PC-3 (cell line): Measurements from ENCODE around the gene GPR25. TPM values are rescaled to one million over a fixed set of nuclear protein-coding genes. Genes with fewer than 3 reads are reported as not detected.

ENCODE experiments used
- ATAC-seq: fragments of 200-7000 bp; cut with Tn5 transposase; 2 replicates; pipeline ENCODE4 v1.9.1; 2020; ENCODE audit warnings: mild to moderate bottlenecking, moderate library complexity
- BruUV-seq: library from RNA; stranded (reverse); fragments of 400-500 nt; replicated peaks from 2 replicates; lab custom pipeline; 2021; lab: Mats Ljungman, UMichigan
- CTCF ChIA-PET: fragments of 300-600 bp; sonication (Branson Sonifier 250); formaldehyde crosslinking; loops from one replicate; lab custom pipeline; 2022; ENCODE audit warnings: antibody characterized with exemption; lab: Charles Lee
- POLR2A ChIA-PET: fragments of 300-600 bp; sonication (Branson Sonifier 250); formaldehyde crosslinking; loops from one replicate; lab custom pipeline; 2022; ENCODE audit warnings: antibody characterized with exemption; ENCODE audit not compliant: unreplicated experiment; lab: Charles Lee
- DNase-seq: peaks from one replicate; pipeline ENCODE4 v3.0.0-alpha.2; 2015
- H2AFZ ChIP-seq: fragments of 300-600 bp; sonication (generic); 2 replicates; pipeline ENCODE4 v1.6.0; 2016; ENCODE audit warnings: antibody characterized with exemption, low read length
- H3F3A ChIP-seq: fragments of 300-600 bp; sonication (generic); one replicate; pipeline ENCODE4 v1.6.0; 2017; ENCODE audit warnings: antibody characterized with exemption, low read length, control low read depth, mild to moderate bottlenecking; ENCODE audit not compliant: unreplicated experiment
- H3K27ac ChIP-seq: fragments of 300-600 bp; sonication (generic); 2 replicates; pipeline ENCODE4 v1.5.1; 2016; ENCODE audit warnings: mild to moderate bottlenecking, low read length
- H3K27me3 ChIP-seq: fragments of 300-600 bp; sonication (generic); 2 replicates; pipeline ENCODE4 v1.6.1; 2016; ENCODE audit warnings: low read length, mixed read lengths
- H3K36me3 ChIP-seq: fragments of 300-600 bp; sonication (generic); 2 replicates; pipeline ENCODE4 v1.6.1; 2016; ENCODE audit warnings: low read depth, mixed run types, low read length, mixed read lengths
- H3K4me1 ChIP-seq: fragments of 300-600 bp; sonication (generic); 2 replicates; pipeline ENCODE4 v1.5.1; 2016; ENCODE audit warnings: low read length; ENCODE audit not compliant: insufficient read depth
- H3K4me2 ChIP-seq: fragments of 300-600 bp; sonication (generic); 2 replicates; pipeline ENCODE4 v1.6.0; 2016; ENCODE audit warnings: low read length
- H3K4me3 ChIP-seq: fragments of 300-600 bp; sonication (generic); 2 replicates; pipeline ENCODE4 v1.5.1; 2016; ENCODE audit warnings: mild to moderate bottlenecking, low read length, mixed read lengths
- H3K79me2 ChIP-seq: fragments of 300-600 bp; sonication (generic); 2 replicates; pipeline ENCODE4 v1.6.1; 2017; ENCODE audit warnings: low read length, mixed read lengths
- H3K9ac ChIP-seq: fragments of 300-600 bp; sonication (generic); 2 replicates; pipeline ENCODE4 v1.6.0; 2016; ENCODE audit warnings: mild to moderate bottlenecking, low read length
- H3K9me2 ChIP-seq: fragments of 300-600 bp; sonication (generic); replicated peaks from 2 replicates; pipeline ENCODE4 v1.6.1; 2016; ENCODE audit warnings: mixed run types, low read length, mixed read lengths
- H3K9me3 ChIP-seq: fragments of 300-600 bp; sonication (generic); 2 replicates; pipeline ENCODE4 v1.6.1; 2016; ENCODE audit warnings: low read length, mixed read lengths
- H4K20me1 ChIP-seq: fragments of 300-600 bp; sonication (generic); 2 replicates; pipeline ENCODE4 v1.6.1; 2016; ENCODE audit warnings: low read length, mixed read lengths
- CTCF ChIP-seq: fragments of 300-600 bp; sonication (generic); conservative IDR thresholded peaks from 2 replicates; pipeline ENCODE4 v1.5.1; 2017; ENCODE audit warnings: antibody characterized with exemption, low read depth, mild to moderate bottlenecking, low read length
- EZH2 ChIP-seq: fragments of 300-600 bp; sonication (generic); IDR thresholded peaks from one replicate; pipeline ENCODE4 v1.6.1; 2017; ENCODE audit warnings: antibody characterized with exemption, mild to moderate bottlenecking, low read length; ENCODE audit not compliant: unreplicated experiment
- EZH2phosphoT487 ChIP-seq: fragments of 300-600 bp; sonication (generic); IDR thresholded peaks from 2 replicates; pipeline ENCODE4 v1.6.1; 2018; ENCODE audit warnings: mild to moderate bottlenecking, antibody characterized with exemption, low read length, borderline replicate concordance
- intact Hi-C: fragments of 100-400 bp; cut with micrococcal nuclease; formaldehyde crosslinking; loops from 2 replicates; pipeline ENCODE4 v1.9.0; 2023
- total RNA-seq: library from RNA; depleted of rRNA; stranded (reverse); fragments of >200 nt; gene quantifications from 2 replicates; pipeline ENCODE4 v1.2.3, GENCODE V29; 2014

GPR25 gene
- total RNA-seq, 1 experiment from 2014 or later = not detected

GRCh38 chr1:200869753-200870391, 2.9 kb upstream of the GPR25 start:
- Histone ChIP-seq H3K9me3 (no peaks in the 10 kb centered on the region), H3K4me1 (no peaks in the 10 kb centered on the region), H3K27ac (no peak overlapping the region), H3K9ac (no peak overlapping the region), H3K4me3 (no peak overlapping the region), H4K20me1 (no peaks in the 10 kb centered on the region), H3K79me2 (no peaks in the 10 kb centered on the region), H3K4me2 (no peak overlapping the region), H3K27me3 (peaks cover 49% of the 10 kb centered on the region), H3K36me3 (no peaks in the 10 kb centered on the region), H3F3A (no peaks in the 10 kb centered on the region), H3K9me2 (no peaks in the 10 kb centered on the region), H2AFZ (no peak overlapping the region)
- no peak for DNase-seq
- intact Hi-C loops = loop anchor here (10.0 kb wide), 1 partner anchor 175 kb away; no protein-coding TSS in a partner anchor
- BruUV-seq = no TSS peak
- POLR2A ChIA-PET = interaction anchor here (0.6 kb wide), 1 partner anchor 43 kb away, joined by 3 read pairs; no protein-coding TSS in a partner anchor
- TF ChIP-seq CTCF (no peak), EZH2 (no peak)
- no peak for ATAC-seq
- CTCF ChIA-PET = no interaction called here

- TF ChIP-seq EZH2phosphoT487 (no peak), CTCF (no peak), EZH2 (no peak)
- DNase-seq = no peak
- POLR2A ChIA-PET = no interaction called here
These were observed 412 bp downstream of the GPR25 start for GRCh38 chr1:200873116-200873670.

More at GRCh38 chr1:200873116-200873670, 412 bp downstream of the GPR25 start:
- H3K4me3 ChIP-seq = no peak overlapping the region
- CTCF ChIA-PET = no interaction called here
- ATAC-seq = no peak
- H3K9ac ChIP-seq = no peak overlapping the region
- no peaks in the 10 kb centered on the region for H3K4me1 ChIP-seq
- no TSS peak for BruUV-seq
- H3K9me3 ChIP-seq = no peaks in the 10 kb centered on the region
- no peaks in the 10 kb centered on the region for H4K20me1 ChIP-seq
- peaks cover 62% of the 10 kb centered on the region for H3K27me3 ChIP-seq
- intact Hi-C loops = no loop called here
- no peak overlapping the region for H2AFZ ChIP-seq
- H3K36me3 ChIP-seq = no peaks in the 10 kb centered on the region
- no peak overlapping the region for H3K27ac ChIP-seq
- H3F3A ChIP-seq = no peaks in the 10 kb centered on the region
- H3K4me2 ChIP-seq = no peak overlapping the region
- no peaks in the 10 kb centered on the region for H3K79me2 ChIP-seq
- no peaks in the 10 kb centered on the region for H3K9me2 ChIP-seq
